HCT116 (cell line): ENCODE data around the gene ZNRF3. TPM values are rescaled to one million over a fixed set of nuclear protein-coding genes. Genes with fewer than 3 reads are reported as not detected.

Source experiments
- ATAC-seq: fragments of 200-7000 bp; cut with Tn5 transposase; 2 replicates; pipeline ENCODE4 v1.9.1; 2020; ENCODE audit warnings: mild to moderate bottlenecking, moderate library complexity
- BruUV-seq: library from RNA; stranded (reverse); fragments of 400-500 nt; replicated peaks from 2 replicates; lab custom pipeline; 2021; lab: Mats Ljungman, UMichigan
- CTCF ChIA-PET: fragments of 300-600 bp; sonication (Branson Sonifier 250); formaldehyde crosslinking; loops from one replicate; lab custom pipeline; 2021; ENCODE audit warnings: antibody characterized with exemption; lab: Charles Lee
- POLR2A ChIA-PET: fragments of 300-600, 350-600 bp; sonication (Branson Sonifier 250); formaldehyde crosslinking; loops from one replicate; lab custom pipeline; 2021; ENCODE audit warnings: antibody characterized with exemption; lab: Charles Lee
- RAD21 ChIA-PET, 2 experiments: fragments of 300-600 bp; sonication (Branson Sonifier 250); formaldehyde crosslinking; loops; one replicate each; lab custom pipeline; 2023; ENCODE audit warnings: low total read pairs in 2 of 2; ENCODE audit not compliant: uncharacterized antibody in 2 of 2, unreplicated experiment in 2 of 2, low non-redundant PET in 1 of 2; lab: Charles Lee
- DNase-seq: peaks from one replicate; pipeline ENCODE4 v3.0.0-alpha.2; 2010; ENCODE audit warnings: low read depth, low spot score
- H2AFZ ChIP-seq: fragments of 200-600 bp; shearing (Covaris generic), sonication (generic); 2 replicates; pipeline ENCODE4 v1.6.1; 2017; ENCODE audit warnings: low read depth, mixed run types, mixed read lengths, antibody characterized with exemption, low read length; ENCODE audit not compliant: poor library complexity, severe bottlenecking
- H3K27ac ChIP-seq: 2 replicates; pipeline ENCODE4 v1.5.1; 2012; ENCODE audit warnings: low read depth, low read length
- H3K27me3 ChIP-seq: fragments of 200-600 bp; sonication (generic); 2 replicates; pipeline ENCODE4 v1.6.1; 2016; ENCODE audit warnings: mixed run types, low read length, mixed read lengths; ENCODE audit not compliant: insufficient read depth
- H3K36me3 ChIP-seq, 2 experiments: fragments of 200-500 bp in 1 of 2; fragments of 200-600 bp in 1 of 2; sonication (Bioruptor generic) in 1 of 2; sonication (generic) in 1 of 2; 2 replicates each; pipeline versions ENCODE4 v1.5.1 to v1.6.1; 2014 to 2016; ENCODE audit warnings: low read length in 2 of 2, inconsistent platforms in 1 of 2, mixed read lengths in 1 of 2, mixed run types in 1 of 2; ENCODE audit not compliant: insufficient read depth in 2 of 2, control insufficient read depth in 1 of 2
- H3K4me1 ChIP-seq, 2 experiments: fragments of 200-600 bp in 1 of 2; sonication (generic) in 1 of 2; 2 replicates each; pipeline versions ENCODE4 v1.5.1 to v1.6.1; 2012 to 2017; ENCODE audit warnings: low read length in 2 of 2, inconsistent platforms in 1 of 2, mild to moderate bottlenecking in 1 of 2, mixed read lengths in 1 of 2, mixed run types in 1 of 2, moderate library complexity in 1 of 2; ENCODE audit not compliant: insufficient read depth in 2 of 2, control insufficient read depth in 1 of 2
- H3K4me2 ChIP-seq: fragments of 200-600 bp; sonication (generic); 2 replicates; pipeline ENCODE4 v1.6.1; 2017; ENCODE audit warnings: mixed run types, low read length, mixed read lengths
- H3K4me3 ChIP-seq, 2 experiments: fragments of 200-600 bp in 1 of 2; sonication (generic) in 1 of 2; replicated peaks in 1 of 2; 2 replicates each; pipeline ENCODE4 v1.5.1; 2011 to 2016; ENCODE audit warnings: low read length in 2 of 2, control low read depth in 1 of 2, low read depth in 1 of 2, mild to moderate bottlenecking in 1 of 2, mixed read lengths in 1 of 2, mixed run types in 1 of 2
- H3K79me2 ChIP-seq: fragments of 200-600 bp; sonication (generic); 2 replicates; pipeline ENCODE4 v1.6.1; 2017; ENCODE audit warnings: mild to moderate bottlenecking, mixed run types, low read length, moderate library complexity, mixed read lengths; ENCODE audit not compliant: insufficient read depth
- H3K9ac ChIP-seq: fragments of 200-600 bp; sonication (generic); 2 replicates; pipeline ENCODE4 v1.6.1; 2016; ENCODE audit warnings: low read length, mixed read lengths
- H3K9me2 ChIP-seq: fragments of 200-600 bp; sonication (generic), shearing (Covaris generic); 2 replicates; pipeline ENCODE4 v1.6.1; 2017; ENCODE audit warnings: mixed run types, mild to moderate bottlenecking, moderate library complexity; ENCODE audit not compliant: insufficient read depth
- H3K9me3 ChIP-seq, 2 experiments: fragments of 200-500 bp in 1 of 2; fragments of 200-600 bp in 1 of 2; sonication (Bioruptor generic) in 1 of 2; sonication (generic) in 1 of 2; 2 replicates each; pipeline ENCODE4 v1.6.1; 2014 to 2017; ENCODE audit warnings: low read length in 2 of 2, mixed read lengths in 2 of 2, inconsistent platforms in 1 of 2, low read depth in 1 of 2, mild to moderate bottlenecking in 1 of 2, mixed run types in 1 of 2, moderate library complexity in 1 of 2; ENCODE audit not compliant: control insufficient read depth in 1 of 2, insufficient read depth in 1 of 2
- H4K20me1 ChIP-seq: fragments of 200-600 bp; sonication (generic), shearing (Covaris generic); 2 replicates; pipeline ENCODE4 v1.6.1; 2017; ENCODE audit warnings: mixed run types, mild to moderate bottlenecking, moderate library complexity; ENCODE audit not compliant: insufficient read depth
- CBX3 ChIP-seq: IDR thresholded peaks from 2 replicates; pipeline ENCODE4 v1.6.1; 2012; ENCODE audit warnings: low read depth
- CEBPB ChIP-seq: IDR thresholded peaks from 2 replicates; pipeline ENCODE4 v1.6.1; 2012; ENCODE audit warnings: low read depth
- EGR1 ChIP-seq: IDR thresholded peaks from 2 replicates; pipeline ENCODE4 v1.6.1; 2012; ENCODE audit warnings: low read depth
- JUND ChIP-seq: IDR thresholded peaks from 2 replicates; pipeline ENCODE4 v1.6.1; 2012
- SIN3A ChIP-seq: IDR thresholded peaks from 2 replicates; pipeline ENCODE4 v1.6.1; 2012; ENCODE audit warnings: low read depth
- SP1 ChIP-seq: IDR thresholded peaks from 2 replicates; pipeline ENCODE4 v1.6.1; 2012; ENCODE audit warnings: low read depth
- ZFX ChIP-seq: fragments of 450-650 bp; IDR thresholded peaks from 2 replicates; pipeline ENCODE4 v1.6.1; 2017
- intact Hi-C: fragments of 100-400 bp; cut with micrococcal nuclease; formaldehyde crosslinking; loops from 2 replicates; pipeline ENCODE4 v1.10.0; 2022
- total RNA-seq: library from RNA; stranded (reverse); gene quantifications from one replicate; pipeline ENCODE4 v1.2.1, GENCODE V29; 2021; ENCODE audit not compliant: unreplicated experiment
- TF ChIP-seq, protein P1 (sequence below): IDR thresholded peaks from 2 replicates; pipeline ENCODE4 v1.6.1; 2011; ENCODE audit warnings: mild to moderate bottlenecking, low read length, moderate library complexity; ENCODE audit not compliant: insufficient replicate concordance; ENCODE audit errors: extremely low read depth
- TF ChIP-seq, protein P2 (sequence below): IDR thresholded peaks from 2 replicates; pipeline ENCODE4 v1.6.1; 2012; ENCODE audit warnings: low read depth

Gene ZNRF3
- total RNA-seq, 1 experiment from 2014 or later: 12.2 TPM

DNA sequence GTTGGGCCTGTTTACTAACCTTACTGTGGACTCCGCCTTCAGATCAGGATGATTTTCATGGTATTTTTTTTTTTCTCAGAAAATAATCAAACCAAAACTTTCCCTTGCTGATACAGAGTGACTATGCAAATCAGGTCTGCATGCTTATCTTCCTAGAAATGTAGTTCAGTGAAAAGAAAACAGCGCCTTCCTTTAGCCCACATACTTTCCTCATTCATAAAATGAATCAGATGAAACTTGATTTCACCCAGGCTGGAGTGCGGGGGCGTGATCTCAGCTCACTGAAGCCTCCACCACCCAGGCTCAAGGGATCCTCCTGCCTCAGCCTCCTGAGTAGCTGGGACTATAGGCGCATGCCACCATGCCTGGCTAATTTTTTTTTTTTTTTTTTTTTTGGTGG lies 26.0 kb downstream of the ZNRF3 start:
- no peak overlapping the region for H3K9ac ChIP-seq
- POLR2A ChIA-PET: interaction anchor here (0.8 kb wide), 1 partner anchor 121 kb away, joined by 3 read pairs; no protein-coding TSS in a partner anchor
- peaks cover 84% of the 10 kb centered on the region for H3K79me2 ChIP-seq
- RAD21 ChIA-PET: no interaction called here
- peaks cover 50 to 72% of the 10 kb centered on the region in 2 experiments for H3K4me1 ChIP-seq
- TF ChIP-seq EGR1 (peak; percentile 31; the same call in 1 of the 2 replicates), ZFX (no peak), JUND (no peak), CBX3 (no peak), CEBPB (no peak), SP1 (no peak), SIN3A (no peak)
- TF ChIP-seq, protein P1, sequence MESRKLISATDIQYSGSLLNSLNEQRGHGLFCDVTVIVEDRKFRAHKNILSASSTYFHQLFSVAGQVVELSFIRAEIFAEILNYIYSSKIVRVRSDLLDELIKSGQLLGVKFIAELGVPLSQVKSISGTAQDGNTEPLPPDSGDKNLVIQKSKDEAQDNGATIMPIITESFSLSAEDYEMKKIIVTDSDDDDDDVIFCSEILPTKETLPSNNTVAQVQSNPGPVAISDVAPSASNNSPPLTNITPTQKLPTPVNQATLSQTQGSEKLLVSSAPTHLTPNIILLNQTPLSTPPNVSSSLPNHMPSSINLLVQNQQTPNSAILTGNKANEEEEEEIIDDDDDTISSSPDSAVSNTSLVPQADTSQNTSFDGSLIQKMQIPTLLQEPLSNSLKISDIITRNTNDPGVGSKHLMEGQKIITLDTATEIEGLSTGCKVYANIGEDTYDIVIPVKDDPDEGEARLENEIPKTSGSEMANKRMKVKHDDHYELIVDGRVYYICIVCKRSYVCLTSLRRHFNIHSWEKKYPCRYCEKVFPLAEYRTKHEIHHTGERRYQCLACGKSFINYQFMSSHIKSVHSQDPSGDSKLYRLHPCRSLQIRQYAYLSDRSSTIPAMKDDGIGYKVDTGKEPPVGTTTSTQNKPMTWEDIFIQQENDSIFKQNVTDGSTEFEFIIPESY: no peak
- TF ChIP-seq, protein P2, sequence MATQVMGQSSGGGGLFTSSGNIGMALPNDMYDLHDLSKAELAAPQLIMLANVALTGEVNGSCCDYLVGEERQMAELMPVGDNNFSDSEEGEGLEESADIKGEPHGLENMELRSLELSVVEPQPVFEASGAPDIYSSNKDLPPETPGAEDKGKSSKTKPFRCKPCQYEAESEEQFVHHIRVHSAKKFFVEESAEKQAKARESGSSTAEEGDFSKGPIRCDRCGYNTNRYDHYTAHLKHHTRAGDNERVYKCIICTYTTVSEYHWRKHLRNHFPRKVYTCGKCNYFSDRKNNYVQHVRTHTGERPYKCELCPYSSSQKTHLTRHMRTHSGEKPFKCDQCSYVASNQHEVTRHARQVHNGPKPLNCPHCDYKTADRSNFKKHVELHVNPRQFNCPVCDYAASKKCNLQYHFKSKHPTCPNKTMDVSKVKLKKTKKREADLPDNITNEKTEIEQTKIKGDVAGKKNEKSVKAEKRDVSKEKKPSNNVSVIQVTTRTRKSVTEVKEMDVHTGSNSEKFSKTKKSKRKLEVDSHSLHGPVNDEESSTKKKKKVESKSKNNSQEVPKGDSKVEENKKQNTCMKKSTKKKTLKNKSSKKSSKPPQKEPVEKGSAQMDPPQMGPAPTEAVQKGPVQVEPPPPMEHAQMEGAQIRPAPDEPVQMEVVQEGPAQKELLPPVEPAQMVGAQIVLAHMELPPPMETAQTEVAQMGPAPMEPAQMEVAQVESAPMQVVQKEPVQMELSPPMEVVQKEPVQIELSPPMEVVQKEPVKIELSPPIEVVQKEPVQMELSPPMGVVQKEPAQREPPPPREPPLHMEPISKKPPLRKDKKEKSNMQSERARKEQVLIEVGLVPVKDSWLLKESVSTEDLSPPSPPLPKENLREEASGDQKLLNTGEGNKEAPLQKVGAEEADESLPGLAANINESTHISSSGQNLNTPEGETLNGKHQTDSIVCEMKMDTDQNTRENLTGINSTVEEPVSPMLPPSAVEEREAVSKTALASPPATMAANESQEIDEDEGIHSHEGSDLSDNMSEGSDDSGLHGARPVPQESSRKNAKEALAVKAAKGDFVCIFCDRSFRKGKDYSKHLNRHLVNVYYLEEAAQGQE: no peak
- H2AFZ ChIP-seq: no peak overlapping the region
- H3K9me3 ChIP-seq: no peaks in the 10 kb centered on the region
- no peaks in the 10 kb centered on the region for H3K9me2 ChIP-seq
- intact Hi-C loops: no loop called here
- BruUV-seq: no TSS peak
- no peak overlapping the region for H3K27ac ChIP-seq
- CTCF ChIA-PET: interaction anchor here (1.4 kb wide), 1 partner anchor 131 kb away, joined by 3 read pairs; no protein-coding TSS in a partner anchor
- H3K4me3 ChIP-seq: no peak overlapping the region
- DNase-seq (no peak), ATAC-seq (no peak)
- peak overlapping the region; percentile 8 for H3K4me2 ChIP-seq
- H4K20me1 ChIP-seq: peaks cover 5% of the 10 kb centered on the region; the same call in 1 of the 2 replicates
- no peaks in the 10 kb centered on the region for H3K36me3 ChIP-seq
- no peaks in the 10 kb centered on the region for H3K27me3 ChIP-seq
